ENCODE data around the gene PIGQ. TPM values are rescaled to one million over a fixed set of nuclear protein-coding genes. Genes with fewer than 3 reads are reported as not detected.

Gene PIGQ
- total and polyA plus RNA-seq, 2 of the 13 experiments (the other 11 are each of a cell fraction or from before 2014, with no cell fraction given): 7.7 to 19.7 TPM

- no peak overlapping the region for H2AFZ ChIP-seq (ENCODE audit: low read length)
- peaks cover 4 to 8% of the 10 kb centered on the region in 2 experiments; a peak in 2 of 5 replicates for H3K36me3 ChIP-seq (replicated peaks in 1 of 2; ENCODE audit: control insufficient read depth in 1 of 2, insufficient read depth in 2 of 2, low read length in 2 of 2)
- H3K4me1 ChIP-seq (ENCODE audit: insufficient read depth, low read length): peaks cover 27% of the 10 kb centered on the region
- in situ Hi-C loops (cut with HindIII; ENCODE audit: extremely low pct_ligation_motif_present, low pct_unique_long_range_greater_than_20kb) (no loop called here), intact Hi-C loops (cut with micrococcal nuclease; ENCODE audit: unreplicated experiment) (no loop called here)
- POLR2A ChIA-PET: no interaction called here
- H3K79me2 ChIP-seq (ENCODE audit: insufficient read depth, low read length): no peaks in the 10 kb centered on the region
- DNase-seq (ENCODE audit: low spot score) (no peak), ATAC-seq (no peak), FAIRE-seq (no peak)
- H3K9me3 ChIP-seq (ENCODE audit: low read length): no peaks in the 10 kb centered on the region
- no peak overlapping the region for H3K9ac ChIP-seq (ENCODE audit: insufficient read depth, low read depth, low read length)
- CTCF ChIA-PET (ENCODE audit: low intra/inter-chr PET ratio, low total read pairs): no interaction called here
- no peak overlapping the region for H3K4me2 ChIP-seq (ENCODE audit: low read depth, low read length)
- BruUV-seq (replicated peaks): no TSS peak
- no peaks in the 10 kb centered on the region for H3K27me3 ChIP-seq (ENCODE audit: control insufficient read depth in 1 of 2, insufficient read depth in 2 of 2, low read length in 2 of 2)
- 93% methylated on average over 14 of the region's 28 CpGs for WGBS (ENCODE audit: low lambda C conversion rate)
- H3K27ac ChIP-seq (ENCODE audit: extremely low read length, insufficient read depth, low read length): no peak overlapping the region
- H4K20me1 ChIP-seq (ENCODE audit: insufficient read depth, low read length): no peaks in the 10 kb centered on the region
- TF ChIP-seq AGO2 (optimal IDR thresholded peaks at IDR 0.05; ENCODE audit: low read depth, low read length): peak; percentile 20
- TF ChIP-seq ZNF567 (CRISPR knock-in tag; IDR thresholded peaks at IDR 0.05; ENCODE audit: borderline replicate concordance): no peak
- peak; percentile 8 for TF ChIP-seq HNRNPLL (IDR thresholded peaks at IDR 0.05; ENCODE audit: low read depth, low read length, poor library complexity, severe bottlenecking)
- H3K4me3 ChIP-seq (replicated peaks in 1 of 3; ENCODE audit: insufficient read depth in 1 of 3, low read depth in 2 of 3, low read length in 3 of 3): no peak overlapping the region
These were observed 18.6 kb upstream of the PIGQ start for GRCh38 chr16:551210-551609.

GRCh38 chr16:552171-552570 is 17.6 kb upstream of the PIGQ start:
- Histone ChIP-seq H3K27me3 (ENCODE audit: control insufficient read depth in 1 of 2, insufficient read depth in 2 of 2, low read length in 2 of 2) (0 out of 5 replicates have a peak, but pooled peaks cover 0 to 1% of the 10 kb centered on the region in 2 experiments), H3K27ac (ENCODE audit: extremely low read length, insufficient read depth, low read length) (no peak overlapping the region), H4K20me1 (ENCODE audit: insufficient read depth, low read length) (no peaks in the 10 kb centered on the region), H3K4me2 (ENCODE audit: low read depth, low read length) (no peak overlapping the region), H3K4me1 (ENCODE audit: insufficient read depth, low read length) (peaks cover 36% of the 10 kb centered on the region), H3K79me2 (ENCODE audit: insufficient read depth, low read length) (no peaks in the 10 kb centered on the region), H3K9ac (ENCODE audit: insufficient read depth, low read depth, low read length) (no peak overlapping the region), H3K36me3 (replicated peaks in 1 of 2; ENCODE audit: control insufficient read depth in 1 of 2, insufficient read depth in 2 of 2, low read length in 2 of 2) (peaks cover 4 to 8% of the 10 kb centered on the region in 2 experiments; a peak in 2 of 5 replicates), H3K9me3 (ENCODE audit: low read length) (no peaks in the 10 kb centered on the region), H2AFZ (ENCODE audit: low read length) (no peak overlapping the region), H3K4me3 (replicated peaks in 1 of 3; ENCODE audit: insufficient read depth in 1 of 3, low read depth in 2 of 3, low read length in 3 of 3) (no peak overlapping the region)
- no peak for FAIRE-seq
- TF ChIP-seq ZNF674 (CRISPR knock-in tag; IDR thresholded peaks at IDR 0.05; ENCODE audit: low read depth): no peak
- TF ChIP-seq POLR2A (IDR thresholded peaks at IDR 0.05; ENCODE audit: insufficient read depth in 1 of 2, low read depth in 2 of 2, low read length in 2 of 2): no peak
- no peak for TF ChIP-seq FOXA1 (IDR thresholded peaks at IDR 0.05)
- TF ChIP-seq FOXA1 (CRISPR knock-in tag; IDR thresholded peaks at IDR 0.05): no peak
- no peak for TF ChIP-seq RAD51 (IDR thresholded peaks at IDR 0.05; ENCODE audit: borderline replicate concordance)
- DNase-seq (ENCODE audit: low spot score): no peak
- ATAC-seq: no peak
- no TSS peak for BruUV-seq (replicated peaks)
- 98% methylated on average over 16 of the region's 35 CpGs for WGBS (ENCODE audit: low lambda C conversion rate)
- CTCF ChIA-PET (ENCODE audit: low intra/inter-chr PET ratio, low total read pairs): no interaction called here
- intact Hi-C loops (cut with micrococcal nuclease; ENCODE audit: unreplicated experiment) (no loop called here), in situ Hi-C loops (cut with HindIII; ENCODE audit: extremely low pct_ligation_motif_present, low pct_unique_long_range_greater_than_20kb) (no loop called here)
- POLR2A ChIA-PET: interaction anchor here (0.5 kb wide), 1 partner anchor 429 kb away, joined by 3 read pairs; no protein-coding TSS in a partner anchor

All from HepG2 (cell line).